Activated CD8-positive, alpha-beta T cell treated with anti-CD3 and anti-CD28 coated beads, Interleukin-2, amount 10 ng/mL, durations not matched to agents 7 days and 5 days (primary cell): ENCODE measurements around the gene DLX3. TPM values are rescaled to one million over a fixed set of nuclear protein-coding genes. Genes with fewer than 3 reads are reported as not detected.

Experiments used
- ATAC-seq: fragments of 150-1000 bp; cut with Tn5 transposase; one replicate; pipeline ENCODE4 v1.10.0; 2021; ENCODE audit warnings: moderate library complexity
- CTCF ChIA-PET: fragments of 350-600 bp; sonication (Branson Sonifier 250); formaldehyde crosslinking; loops from one replicate; lab custom pipeline; 2021; ENCODE audit warnings: antibody characterized with exemption; lab: Charles Lee
- POLR2A ChIA-PET: fragments of 350-600 bp; sonication (Branson Sonifier 250); formaldehyde crosslinking; loops from one replicate; lab custom pipeline; 2021; ENCODE audit warnings: antibody characterized with exemption; lab: Charles Lee
- DNase-seq: peaks from one replicate; pipeline ENCODE4 v3.0.0-alpha.2; 2020
- H3K27ac Mint-ChIP-seq: one replicate; pipeline ENCODE4 v1.8.0; 2021; ENCODE audit warnings: mild to moderate bottlenecking, mixed read lengths
- H3K27me3 Mint-ChIP-seq: one replicate; pipeline ENCODE4 v1.8.0; 2021; ENCODE audit warnings: low read depth, mixed read lengths
- H3K36me3 Mint-ChIP-seq: one replicate; pipeline ENCODE4 v1.8.0; 2021; ENCODE audit warnings: low read depth, mixed read lengths
- H3K4me1 Mint-ChIP-seq: one replicate; pipeline ENCODE4 v1.8.0; 2021; ENCODE audit warnings: low read depth, mixed read lengths
- H3K4me3 Mint-ChIP-seq: one replicate; pipeline ENCODE4 v1.8.0; 2021; ENCODE audit warnings: mild to moderate bottlenecking, mixed read lengths
- H3K9me3 Mint-ChIP-seq: one replicate; pipeline ENCODE4 v1.8.0; 2022; ENCODE audit warnings: mixed read lengths; ENCODE audit not compliant: insufficient read depth
- total RNA-seq, 2 experiments: library from RNA; stranded (reverse); gene quantifications; one replicate each; pipeline ENCODE4 v1.2.3, GENCODE V29; 2021

The DLX3 gene
- total RNA-seq, 2 experiments from 2014 or later = not detected

- no peak overlapping the region for H3K4me3 Mint-ChIP-seq
- ChIA-PET CTCF (interaction anchor here (2.0 kb wide), 1 partner anchor 53 kb away, joined by 8 read pairs; no protein-coding TSS in a partner anchor), POLR2A (no interaction called here)
- DNase-seq (no peak), ATAC-seq (no peak)
- peaks cover 36% of the 10 kb centered on the region for H3K27me3 Mint-ChIP-seq
- no peaks in the 10 kb centered on the region for H3K4me1 Mint-ChIP-seq
- H3K9me3 Mint-ChIP-seq = no peaks in the 10 kb centered on the region
- H3K27ac Mint-ChIP-seq = no peak overlapping the region
- H3K36me3 Mint-ChIP-seq = no peaks in the 10 kb centered on the region
These were observed 39.7 kb upstream of the DLX3 start for GRCh38 chr17:50034498-50035364.

GRCh38 chr17:50033316-50033715, 38.3 kb upstream of the DLX3 start:
- POLR2A ChIA-PET = interaction anchor here (1.4 kb wide), 1 partner anchor 60 kb away, joined by 4 read pairs; no protein-coding TSS in a partner anchor
- H3K4me3 Mint-ChIP-seq = no peak overlapping the region
- DNase-seq (no peak), ATAC-seq (no peak)
- CTCF ChIA-PET = interaction anchor here (1.6 to 9.0 kb wide), 3 partner anchors 11 to 61 kb away, joined by 4 to 91 read pairs (median 6); no protein-coding TSS in a partner anchor
- no peaks in the 10 kb centered on the region for H3K9me3 Mint-ChIP-seq
- H3K36me3 Mint-ChIP-seq = no peaks in the 10 kb centered on the region
- H3K4me1 Mint-ChIP-seq = no peaks in the 10 kb centered on the region
- H3K27ac Mint-ChIP-seq = no peak overlapping the region
- peaks cover 36% of the 10 kb centered on the region for H3K27me3 Mint-ChIP-seq

- Mint-ChIP-seq H3K36me3 (no peaks in the 10 kb centered on the region), H3K4me1 (peaks cover 15% of the 10 kb centered on the region), H3K9me3 (no peaks in the 10 kb centered on the region), H3K27ac (no peak overlapping the region), H3K4me3 (no peak overlapping the region), H3K27me3 (peaks cover 29% of the 10 kb centered on the region)
- POLR2A ChIA-PET = no interaction called here
- ATAC-seq (no peak), DNase-seq (no peak)
- CTCF ChIA-PET = interaction anchor here (0.8 to 9.0 kb wide), 3 partner anchors 59 to 85 kb away, joined by 4 to 91 read pairs (median 59); partner anchors contain the start of gene PDK2
These were observed 34.2 kb upstream of the DLX3 start for GRCh38 chr17:50029185-50029584.

- H3K9me3 Mint-ChIP-seq = no peaks in the 10 kb centered on the region
- ChIA-PET CTCF (interaction anchor here (0.8 to 9.0 kb wide), 5 partner anchors 28 to 86 kb away, joined by 4 to 91 read pairs (median 5); partner anchors contain the start of genes ITGA3 and PDK2), POLR2A (no interaction called here)
- no peak overlapping the region for H3K4me3 Mint-ChIP-seq
- peaks cover 27% of the 10 kb centered on the region for H3K27me3 Mint-ChIP-seq
- H3K36me3 Mint-ChIP-seq = no peaks in the 10 kb centered on the region
- peaks cover 15% of the 10 kb centered on the region for H3K4me1 Mint-ChIP-seq
- H3K27ac Mint-ChIP-seq = no peak overlapping the region
- DNase-seq = no peak
- ATAC-seq = no peak
These were observed 33.7 kb upstream of the DLX3 start for GRCh38 chr17:50028736-50029120.

GRCh38 chr17:50027881-50028735, 33.1 kb upstream of the DLX3 start:
- DNase-seq (no peak), ATAC-seq (no peak)
- H3K4me3 Mint-ChIP-seq = no peak overlapping the region
- H3K27ac Mint-ChIP-seq = no peak overlapping the region
- peaks cover 22% of the 10 kb centered on the region for H3K27me3 Mint-ChIP-seq
- CTCF ChIA-PET = interaction anchor here (0.8 to 9.0 kb wide), 5 partner anchors 28 to 87 kb away, joined by 4 to 91 read pairs (median 5); partner anchors contain the start of genes ITGA3 and PDK2
- H3K4me1 Mint-ChIP-seq = peaks cover 15% of the 10 kb centered on the region
- H3K9me3 Mint-ChIP-seq = no peaks in the 10 kb centered on the region
- POLR2A ChIA-PET = no interaction called here
- H3K36me3 Mint-ChIP-seq = no peaks in the 10 kb centered on the region

GRCh38 chr17:50027172-50027880, 32.3 kb upstream of the DLX3 start:
- Mint-ChIP-seq H3K4me3 (peak overlapping the region; percentile 38), H3K27ac (no peak overlapping the region), H3K27me3 (peaks cover 20% of the 10 kb centered on the region), H3K4me1 (peaks cover 15% of the 10 kb centered on the region), H3K36me3 (no peaks in the 10 kb centered on the region), H3K9me3 (no peaks in the 10 kb centered on the region)
- CTCF ChIA-PET = interaction anchor here (0.6 to 9.0 kb wide), 9 partner anchors 9 to 66 kb away, joined by 3 to 91 read pairs (median 4); partner anchors contain the start of genes ITGA3 and PDK2
- no peak for DNase-seq
- POLR2A ChIA-PET = no interaction called here
- peak; percentile 58 for ATAC-seq

GRCh38 chr17:50026837-50027171, 31.8 kb upstream of the DLX3 start:
- no peak overlapping the region for H3K4me3 Mint-ChIP-seq
- peak; percentile 79 for DNase-seq
- peaks cover 21% of the 10 kb centered on the region for H3K27me3 Mint-ChIP-seq
- ChIA-PET POLR2A (no interaction called here), CTCF (interaction anchor here (0.6 to 9.0 kb wide), 7 partner anchors 9 to 67 kb away, joined by 3 to 91 read pairs (median 4); partner anchors contain the start of gene PDK2)
- no peak overlapping the region for H3K27ac Mint-ChIP-seq
- peaks cover 15% of the 10 kb centered on the region for H3K4me1 Mint-ChIP-seq
- no peaks in the 10 kb centered on the region for H3K36me3 Mint-ChIP-seq
- H3K9me3 Mint-ChIP-seq = no peaks in the 10 kb centered on the region
- ATAC-seq = peak; percentile 78

- no peaks in the 10 kb centered on the region for H3K36me3 Mint-ChIP-seq
- ChIA-PET POLR2A (no interaction called here), CTCF (interaction anchor here (0.8 to 9.0 kb wide), 6 partner anchors 10 to 68 kb away, joined by 3 to 91 read pairs (median 4); partner anchors contain the start of gene PDK2)
- H3K4me3 Mint-ChIP-seq = no peak overlapping the region
- H3K27ac Mint-ChIP-seq = no peak overlapping the region
- DNase-seq (no peak), ATAC-seq (no peak)
- no peaks in the 10 kb centered on the region for H3K9me3 Mint-ChIP-seq
- H3K27me3 Mint-ChIP-seq = peaks cover 22% of the 10 kb centered on the region
- peaks cover 15% of the 10 kb centered on the region for H3K4me1 Mint-ChIP-seq
These were observed 31.1 kb upstream of the DLX3 start for GRCh38 chr17:50026046-50026675.

GRCh38 chr17:50024808-50025207, 29.8 kb upstream of the DLX3 start:
- peaks cover 15% of the 10 kb centered on the region for H3K4me1 Mint-ChIP-seq
- no peak for ATAC-seq
- ChIA-PET CTCF (interaction anchor here (7.2 to 9.0 kb wide), 2 partner anchors 63 to 69 kb away, joined by 59 to 91 read pairs; partner anchors contain the start of gene PDK2), POLR2A (no interaction called here)
- H3K4me3 Mint-ChIP-seq = no peak overlapping the region
- peaks cover 23% of the 10 kb centered on the region for H3K27me3 Mint-ChIP-seq
- no peaks in the 10 kb centered on the region for H3K9me3 Mint-ChIP-seq
- H3K27ac Mint-ChIP-seq = no peak overlapping the region
- no peak for DNase-seq
- H3K36me3 Mint-ChIP-seq = no peaks in the 10 kb centered on the region

- DNase-seq (no peak), ATAC-seq (no peak)
- H3K27me3 Mint-ChIP-seq = peaks cover 20% of the 10 kb centered on the region
- H3K27ac Mint-ChIP-seq = no peak overlapping the region
- ChIA-PET CTCF (no interaction called here), POLR2A (no interaction called here)
- no peaks in the 10 kb centered on the region for H3K9me3 Mint-ChIP-seq
- H3K4me1 Mint-ChIP-seq = peaks cover 15% of the 10 kb centered on the region
- no peak overlapping the region for H3K4me3 Mint-ChIP-seq
- no peaks in the 10 kb centered on the region for H3K36me3 Mint-ChIP-seq
These were observed 28.5 kb upstream of the DLX3 start for GRCh38 chr17:50023520-50023919.
